ENCODE measurements around the gene ZER1. TPM values are rescaled to one million over a fixed set of nuclear protein-coding genes. Genes with fewer than 3 reads are reported as not detected.

Gene ZER1
- total and polyA plus RNA-seq, 2 of the 4 experiments (the other 2 are of a cell fraction): 7.7 to 34.9 TPM

DNA sequence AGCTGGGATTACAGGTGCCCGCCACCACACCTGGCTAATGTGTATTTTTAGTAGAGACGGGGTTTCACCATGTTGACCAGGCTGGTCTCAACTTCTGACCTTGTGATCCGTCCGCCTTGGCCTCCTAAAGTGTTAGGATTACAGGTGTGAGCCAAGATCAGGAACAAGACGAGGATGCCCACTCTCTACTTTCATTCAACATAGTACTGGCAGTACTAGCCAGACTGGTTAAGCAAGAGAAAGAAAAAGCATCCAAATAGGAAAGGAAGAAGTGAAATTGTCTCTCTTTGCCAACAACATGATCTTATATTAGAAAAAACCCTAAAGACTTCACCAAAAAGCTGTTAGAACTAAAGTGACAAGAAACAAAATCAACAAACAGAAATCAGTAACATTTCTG is 39.1 kb upstream of the ZER1 start:
- Histone ChIP-seq H3K23ac (ENCODE audit: low read depth, low read length) (no peak overlapping the region), H3K79me1 (ENCODE audit: low read depth in 1 of 2, low read length in 2 of 2) (no peaks in the 10 kb centered on the region), H3K9me1 (ENCODE audit: insufficient read depth, low read length) (no peaks in the 10 kb centered on the region), H4K20me1 (ENCODE audit: insufficient read depth, low read length) (no peaks in the 10 kb centered on the region), H3K4me2 (ENCODE audit: low read depth, low read length) (no peak overlapping the region), H2BK15ac (ENCODE audit: low read depth, low read length) (no peak overlapping the region), H3K4me1 (ENCODE audit: control insufficient read depth, insufficient read depth, low read length) (no peaks in the 10 kb centered on the region), H3K4ac (ENCODE audit: low read depth, low read length) (no peak overlapping the region), H2BK120ac (ENCODE audit: low read depth, low read length) (no peak overlapping the region), H4K5ac (ENCODE audit: low read depth, low read length) (no peak overlapping the region), H3K56ac (ENCODE audit: extremely low read depth, insufficient read depth, low read length) (no peak overlapping the region), H2BK5ac (ENCODE audit: low read depth, low read length, poor library complexity, severe bottlenecking) (no peak overlapping the region), H2AK9ac (replicated peaks; ENCODE audit: low read depth, low read length, poor library complexity) (no peak overlapping the region), H2AK5ac (ENCODE audit: low read depth, low read length) (no peak overlapping the region), H3K4me3 (ENCODE audit: insufficient read depth, low read depth, low read length) (no peak overlapping the region), H2BK20ac (ENCODE audit: low read depth, low read length) (no peak overlapping the region), H4K8ac (ENCODE audit: low read depth in 2 of 2, low read length in 2 of 2) (no peak overlapping the region), H3K18ac (ENCODE audit: low read depth, low read length) (no peak overlapping the region), H4K91ac (ENCODE audit: insufficient read depth, low read depth, low read length) (no peak overlapping the region), H3K9ac (ENCODE audit: low read depth, low read length) (no peak overlapping the region), H2AFZ (replicated peaks; ENCODE audit: low read length, poor library complexity) (no peak overlapping the region), H3K27ac (ENCODE audit: insufficient read depth, low read length) (no peak overlapping the region), H3K9me3 (ENCODE audit: control insufficient read depth, insufficient read depth, low read length) (no peaks in the 10 kb centered on the region), H3K14ac (replicated peaks; ENCODE audit: low read depth, low read length) (no peak overlapping the region), H3K27me3 (ENCODE audit: control insufficient read depth, insufficient read depth, low read length) (no peaks in the 10 kb centered on the region), H3K36me3 (ENCODE audit: control insufficient read depth, insufficient read depth, low read length) (peaks cover 21% of the 10 kb centered on the region)
- in situ Hi-C loops (cut with MboI; ENCODE audit: low sequenced_read_pairs) (no loop called here), intact Hi-C loops (cut with micrococcal nuclease) (no loop called here), dilution Hi-C loops (cut with HindIII; ENCODE audit: low sequenced_read_pairs, unreplicated experiment) (no loop called here)
- CTCF ChIA-PET: no interaction called here
- TF ChIP-seq POLR2A (IDR thresholded peaks at IDR 0.05; ENCODE audit: low read depth, low read length) (no peak), RFX5 (IDR thresholded peaks at IDR 0.05; ENCODE audit: low read depth, low read length) (no peak), SMC3 (IDR thresholded peaks at IDR 0.05; ENCODE audit: low read depth, low read length) (no peak), CHD1 (IDR thresholded peaks at IDR 0.05; ENCODE audit: low read depth, low read length) (no peak), BHLHE40 (IDR thresholded peaks at IDR 0.05; ENCODE audit: low read depth, low read length) (no peak), CEBPB (IDR thresholded peaks at IDR 0.05; ENCODE audit: low read depth, low read length) (no peak), RCOR1 (IDR thresholded peaks at IDR 0.05; ENCODE audit: insufficient replicate concordance, low read length) (no peak), MXI1 (IDR thresholded peaks at IDR 0.05; ENCODE audit: borderline replicate concordance, low read depth, low read length) (no peak), MAFK (IDR thresholded peaks at IDR 0.05; ENCODE audit: low read depth, low read length) (no peak), RAD21 (IDR thresholded peaks at IDR 0.05; ENCODE audit: low read length) (no peak), MAZ (IDR thresholded peaks at IDR 0.05; ENCODE audit: borderline replicate concordance, low read depth, low read length) (no peak), NFE2L2 (IDR thresholded peaks at IDR 0.05; ENCODE audit: low read depth, low read length) (no peak)
- TF ChIP-seq, protein P1, sequence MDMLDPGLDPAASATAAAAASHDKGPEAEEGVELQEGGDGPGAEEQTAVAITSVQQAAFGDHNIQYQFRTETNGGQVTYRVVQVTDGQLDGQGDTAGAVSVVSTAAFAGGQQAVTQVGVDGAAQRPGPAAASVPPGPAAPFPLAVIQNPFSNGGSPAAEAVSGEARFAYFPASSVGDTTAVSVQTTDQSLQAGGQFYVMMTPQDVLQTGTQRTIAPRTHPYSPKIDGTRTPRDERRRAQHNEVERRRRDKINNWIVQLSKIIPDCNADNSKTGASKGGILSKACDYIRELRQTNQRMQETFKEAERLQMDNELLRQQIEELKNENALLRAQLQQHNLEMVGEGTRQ (IDR thresholded peaks at IDR 0.05; ENCODE audit: low read depth, low read length): no peak
- TF ChIP-seq, protein P2, sequence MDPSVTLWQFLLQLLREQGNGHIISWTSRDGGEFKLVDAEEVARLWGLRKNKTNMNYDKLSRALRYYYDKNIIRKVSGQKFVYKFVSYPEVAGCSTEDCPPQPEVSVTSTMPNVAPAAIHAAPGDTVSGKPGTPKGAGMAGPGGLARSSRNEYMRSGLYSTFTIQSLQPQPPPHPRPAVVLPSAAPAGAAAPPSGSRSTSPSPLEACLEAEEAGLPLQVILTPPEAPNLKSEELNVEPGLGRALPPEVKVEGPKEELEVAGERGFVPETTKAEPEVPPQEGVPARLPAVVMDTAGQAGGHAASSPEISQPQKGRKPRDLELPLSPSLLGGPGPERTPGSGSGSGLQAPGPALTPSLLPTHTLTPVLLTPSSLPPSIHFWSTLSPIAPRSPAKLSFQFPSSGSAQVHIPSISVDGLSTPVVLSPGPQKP (IDR thresholded peaks at IDR 0.05; ENCODE audit: borderline replicate concordance, low read depth, low read length): no peak
- TF ChIP-seq, protein P3, sequence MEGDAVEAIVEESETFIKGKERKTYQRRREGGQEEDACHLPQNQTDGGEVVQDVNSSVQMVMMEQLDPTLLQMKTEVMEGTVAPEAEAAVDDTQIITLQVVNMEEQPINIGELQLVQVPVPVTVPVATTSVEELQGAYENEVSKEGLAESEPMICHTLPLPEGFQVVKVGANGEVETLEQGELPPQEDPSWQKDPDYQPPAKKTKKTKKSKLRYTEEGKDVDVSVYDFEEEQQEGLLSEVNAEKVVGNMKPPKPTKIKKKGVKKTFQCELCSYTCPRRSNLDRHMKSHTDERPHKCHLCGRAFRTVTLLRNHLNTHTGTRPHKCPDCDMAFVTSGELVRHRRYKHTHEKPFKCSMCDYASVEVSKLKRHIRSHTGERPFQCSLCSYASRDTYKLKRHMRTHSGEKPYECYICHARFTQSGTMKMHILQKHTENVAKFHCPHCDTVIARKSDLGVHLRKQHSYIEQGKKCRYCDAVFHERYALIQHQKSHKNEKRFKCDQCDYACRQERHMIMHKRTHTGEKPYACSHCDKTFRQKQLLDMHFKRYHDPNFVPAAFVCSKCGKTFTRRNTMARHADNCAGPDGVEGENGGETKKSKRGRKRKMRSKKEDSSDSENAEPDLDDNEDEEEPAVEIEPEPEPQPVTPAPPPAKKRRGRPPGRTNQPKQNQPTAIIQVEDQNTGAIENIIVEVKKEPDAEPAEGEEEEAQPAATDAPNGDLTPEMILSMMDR (conservative IDR thresholded peaks at IDR 0.05; ENCODE audit: low read depth, low read length): no peak
- no CpG with 5 or more reads among the region's 5 CpGs for WGBS, 2 experiments (ENCODE audit: extremely low coverage in 2 of 2, insufficient read length in 1 of 2)
- POLR2A ChIA-PET (ENCODE audit: unreplicated experiment): no interaction called here
- no TSS peak for BruUV-seq (replicated peaks)
- ATAC-seq (ENCODE audit: low read depth): no peak
- DNase-seq: no peak
